DMS53 treated with DMSO at 0.1 percent for 48 hours (cell line): ENCODE measurements around the gene FIGNL2.

Experiments
- DNase-seq: peaks from one replicate; lab custom pipeline; 2025; ENCODE audit not compliant: unreplicated experiment; lab: John Stamatoyannopoulos, UW

Gene FIGNL2

GRCh38 chr12:51777973-51778372 is 70.5 kb downstream of the FIGNL2 start:
- no peak for DNase-seq

- DNase-seq = no peak
Measured at GRCh38 chr12:51777457-51777856, 71.1 kb downstream of the FIGNL2 start.

- no peak for DNase-seq
Measured at GRCh38 chr12:51774933-51775332, 73.6 kb downstream of the FIGNL2 start.

GRCh38 chr12:51773145-51773869 is 75.2 kb downstream of the FIGNL2 start:
- no peak for DNase-seq

GRCh38 chr12:51771008-51771407 is 77.5 kb downstream of the FIGNL2 start:
- no peak for DNase-seq
